ENCODE data around the gene ATG16L1.
A peak's percentile ranks its signal among the peaks of the same experiment; 100 is the strongest.

The ATG16L1 gene

GRCh38 chr2:233325256-233325655, 73.8 kb downstream of the ATG16L1 start:
- DNase-seq (ENCODE audit: low read depth) = no peak
- in situ Hi-C loops (cut with HindIII; ENCODE audit: low sequenced_read_pairs) = no loop called here
- H3K4me3 ChIP-seq (ENCODE audit: low read depth, low read length) = no peak overlapping the region
- no peak for TF ChIP-seq CTCF (IDR thresholded peaks at IDR 0.05; ENCODE audit: low read depth, low read length, missing control alignments)

GRCh38 chr2:233325814-233326213, 74.3 kb downstream of the ATG16L1 start:
- in situ Hi-C loops (cut with HindIII; ENCODE audit: low sequenced_read_pairs) = no loop called here
- DNase-seq (ENCODE audit: low read depth) = no peak
- TF ChIP-seq CTCF (IDR thresholded peaks at IDR 0.05; ENCODE audit: low read depth, low read length, missing control alignments) = no peak
- H3K4me3 ChIP-seq (ENCODE audit: low read depth, low read length) = no peak overlapping the region

GRCh38 chr2:233326500-233326899, 75.0 kb downstream of the ATG16L1 start:
- in situ Hi-C loops (cut with HindIII; ENCODE audit: low sequenced_read_pairs) = no loop called here
- H3K4me3 ChIP-seq (ENCODE audit: low read depth, low read length) = no peak overlapping the region
- no peak for DNase-seq (ENCODE audit: low read depth)
- TF ChIP-seq CTCF (IDR thresholded peaks at IDR 0.05; ENCODE audit: low read depth, low read length, missing control alignments) = no peak

DNA sequence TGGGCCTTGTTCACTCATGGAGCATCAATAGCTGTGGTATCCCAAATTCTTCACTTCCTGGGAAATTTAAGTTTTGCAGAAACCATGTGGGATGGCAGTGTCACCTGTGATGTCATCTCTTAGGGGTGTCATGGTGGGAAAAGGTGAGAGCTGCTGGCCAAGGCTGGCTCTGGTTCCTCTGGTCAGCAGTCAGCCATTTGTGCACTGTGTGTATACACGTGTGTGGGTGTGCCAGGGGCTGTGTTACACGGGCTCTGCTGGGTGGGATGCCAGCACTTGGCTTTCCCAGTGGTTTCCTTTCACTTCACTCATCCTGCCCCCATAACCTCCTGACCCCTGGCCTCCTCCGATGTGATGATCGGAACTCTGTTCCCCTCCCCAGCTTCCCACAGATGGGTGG, 77.4 kb downstream of the ATG16L1 start:
- in situ Hi-C loops (cut with HindIII; ENCODE audit: low sequenced_read_pairs) = no loop called here
- H3K4me3 ChIP-seq (ENCODE audit: low read depth, low read length) = no peak overlapping the region
- TF ChIP-seq CTCF (IDR thresholded peaks at IDR 0.05; ENCODE audit: low read depth, low read length, missing control alignments) = no peak
- DNase-seq (ENCODE audit: low read depth) = no peak

DNA sequence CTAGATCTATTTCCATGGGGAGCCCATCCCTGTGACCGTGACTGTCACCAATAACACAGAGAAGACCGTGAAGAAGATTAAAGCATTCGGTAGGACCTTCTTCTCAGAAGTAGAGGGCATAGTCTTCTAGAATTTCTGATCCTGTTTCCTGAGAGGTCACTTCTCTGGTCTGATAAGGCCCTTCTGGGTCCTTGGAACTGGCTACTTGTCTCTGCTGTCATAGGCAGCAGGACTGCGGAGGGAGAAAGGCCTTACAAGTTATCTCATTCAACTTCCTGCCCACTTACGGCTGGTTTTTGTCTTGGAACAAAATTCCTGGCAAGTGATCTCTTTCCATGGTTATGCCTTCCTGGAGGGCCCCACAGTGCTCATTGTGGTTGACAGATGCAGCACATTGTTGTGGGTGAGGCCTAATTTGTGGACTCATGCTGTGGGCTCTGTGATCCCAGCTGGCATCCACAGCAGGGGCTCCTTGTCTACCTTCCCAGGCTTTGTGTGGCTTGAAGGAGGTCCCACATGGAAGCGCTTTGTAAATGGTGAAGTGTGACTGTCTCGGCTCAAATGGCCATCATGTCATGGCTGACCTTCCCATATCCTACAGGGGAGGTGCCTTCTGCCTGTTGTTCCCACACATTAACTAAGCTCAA, 78.1 kb downstream of the ATG16L1 start:
- TF ChIP-seq CTCF (IDR thresholded peaks at IDR 0.05; ENCODE audit: low read depth, low read length, missing control alignments) = no peak
- in situ Hi-C loops (cut with HindIII; ENCODE audit: low sequenced_read_pairs) = no loop called here
- no peak overlapping the region for H3K4me3 ChIP-seq (ENCODE audit: low read depth, low read length)
- DNase-seq (ENCODE audit: low read depth) = peak; percentile 39

GRCh38 chr2:233331536-233331935, 80.1 kb downstream of the ATG16L1 start:
- in situ Hi-C loops (cut with HindIII; ENCODE audit: low sequenced_read_pairs) = no loop called here
- no peak overlapping the region for H3K4me3 ChIP-seq (ENCODE audit: low read depth, low read length)
- DNase-seq (ENCODE audit: low read depth) = no peak

More at GRCh38 chr2:233331536-233331935, 80.1 kb downstream of the ATG16L1 start:
- TF ChIP-seq CTCF (IDR thresholded peaks at IDR 0.05; ENCODE audit: low read depth, low read length, missing control alignments) = no peak

All from astrocyte of the cerebellum (primary cell).